Hypothalamus (tissue), 51 donors: Measurements from ENCODE around the gene DNASE2.
"Not testable (repeated sequence)": the region's sequence is repeated elsewhere in the genome, so short reads cannot be mapped to it uniquely, and the experiment has no call there.

Experiments used
- DNase-seq, 51 donors: peaks; one replicate each; lab custom pipeline; 2025; lab: John Stamatoyannopoulos, UW

Gene DNASE2

GRCh38 chr19:12865746-12866415, 15.4 kb downstream of the DNASE2 start:
- DNase-seq = no peak

- DNase-seq = no peak
These were observed 16.2 kb downstream of the DNASE2 start for GRCh38 chr19:12864721-12865715.

GRCh38 chr19:12864143-12864542, 17.1 kb downstream of the DNASE2 start:
- no peak for DNase-seq

GRCh38 chr19:12859546-12859945, 21.7 kb downstream of the DNASE2 start:
- DNase-seq = no peak

GRCh38 chr19:12858041-12858928, 23.0 kb downstream of the DNASE2 start:
- DNase-seq = no peak

GRCh38 chr19:12856653-12857052, 24.6 kb downstream of the DNASE2 start:
- DNase-seq = no peak

- DNase-seq = peak in 50 of 51 donors; percentile 8 to 93 (median 68)
These were observed 33.8 kb downstream of the DNASE2 start for GRCh38 chr19:12847159-12848139.

GRCh38 chr19:12846613-12847012, 34.6 kb downstream of the DNASE2 start:
- DNase-seq = not testable (repeated sequence)

- no peak for DNase-seq
These were observed 37.1 kb downstream of the DNASE2 start for GRCh38 chr19:12843999-12844732.

- DNase-seq = no peak
These were observed 37.9 kb downstream of the DNASE2 start for GRCh38 chr19:12843328-12843727.

- no peak for DNase-seq
These were observed 38.7 kb downstream of the DNASE2 start for GRCh38 chr19:12842511-12842910.

GRCh38 chr19:12841094-12841493, 40.2 kb downstream of the DNASE2 start:
- peak in 22 of 51 donors; percentile 3 to 58 (median 26) for DNase-seq

- DNase-seq = peak in 24 of 51 donors; percentile 3 to 75 (median 42)
These were observed 40.9 kb downstream of the DNASE2 start for GRCh38 chr19:12840091-12841079.

- peak in 3 of 51 donors; percentile 5 to 27 (median 26) for DNase-seq
These were observed 42.1 kb downstream of the DNASE2 start for GRCh38 chr19:12838886-12839756.

GRCh38 chr19:12838182-12838885, 42.9 kb downstream of the DNASE2 start, which contains the start of gene MAST1:
MAST1 (plus strand) TSS chr19:12838515; CDS start chr19:12838573, 58 bp downstream.
- DNase-seq = peak in 19 of 51 donors; percentile 8 to 69 (median 25)

GRCh38 chr19:12837225-12837624, 44.0 kb downstream of the DNASE2 start:
- no peak for DNase-seq
